HEK293 (cell line): ENCODE measurements around the gene TRAK1.

ENCODE experiments used
- CTCF ChIA-PET: fragments of 350-600 bp; formaldehyde crosslinking; extraction: SDS; loops from one replicate; lab custom pipeline; 2021; ENCODE audit warnings: antibody characterized with exemption; lab: Yijun Ruan, JAX
- POLR2A ChIA-PET: fragments of 300-600 bp; formaldehyde crosslinking; extraction: SDS; loops from one replicate; lab custom pipeline; 2020; ENCODE audit warnings: antibody characterized with exemption, inconsistent platforms; lab: Yijun Ruan, JAX
- H3K27ac ChIP-seq: fragments of 200-500 bp; sonication (Bioruptor generic); 2 replicates; pipeline ENCODE4 v1.5.1; 2014; ENCODE audit warnings: low read depth, low read length, control low read depth, inconsistent platforms; ENCODE audit errors: extremely low read depth
- H3K36me3 ChIP-seq, 2 experiments: fragments of 200-500 bp in 1 of 2; sonication (Bioruptor generic) in 1 of 2; 1 replicate in 1 of 2; 2 replicates in 1 of 2; pipeline ENCODE4 v1.5.1; 2014 to 2017; ENCODE audit warnings: inconsistent platforms in 2 of 2, low read length in 2 of 2; ENCODE audit not compliant: control insufficient read depth in 2 of 2, insufficient read depth in 1 of 2
- H3K4me1 ChIP-seq: fragments of 200-500 bp; sonication (Bioruptor generic); 2 replicates; pipeline ENCODE4 v1.5.1; 2014; ENCODE audit warnings: mild to moderate bottlenecking, low read length, inconsistent platforms; ENCODE audit not compliant: control insufficient read depth, insufficient read depth
- H3K4me3 ChIP-seq: 2 replicates; pipeline ENCODE4 v1.5.1; 2011; ENCODE audit warnings: low read depth, mild to moderate bottlenecking, control low read depth, low read length, moderate library complexity
- H3K9me3 ChIP-seq: fragments of 200-500 bp; sonication (Bioruptor generic); 2 replicates; pipeline ENCODE4 v1.5.1; 2014; ENCODE audit warnings: low read depth, low read length, inconsistent platforms; ENCODE audit not compliant: control insufficient read depth, insufficient read depth
- GFI1B ChIP-seq: fragments of 450-650 bp; formaldehyde crosslinking; IDR thresholded peaks from 2 replicates; pipeline ENCODE4 v1.5.1; 2016; ENCODE audit warnings: missing biosample characterization, missing genetic modification characterization
- HOXD13 ChIP-seq: sonication (generic); formaldehyde crosslinking; IDR thresholded peaks from 2 replicates; pipeline ENCODE4 v1.8.0; 2022; ENCODE audit warnings: missing genetic modification reagents, borderline replicate concordance
- KLF7 ChIP-seq: fragments of 450-650 bp; formaldehyde crosslinking; IDR thresholded peaks from 2 replicates; pipeline ENCODE4 v1.5.1; 2016; ENCODE audit warnings: missing biosample characterization, missing genetic modification characterization, borderline replicate concordance
- RBAK ChIP-seq: fragments of 450-650 bp; formaldehyde crosslinking; IDR thresholded peaks from 2 replicates; pipeline ENCODE4 v1.5.1; 2016; ENCODE audit warnings: missing biosample characterization, missing genetic modification characterization
- ZBTB21 ChIP-seq: fragments of 450-650 bp; formaldehyde crosslinking; IDR thresholded peaks from 2 replicates; pipeline ENCODE4 v1.5.1; 2017; ENCODE audit warnings: missing biosample characterization, missing genetic modification characterization
- ZFHX2 ChIP-seq: fragments of 450-650 bp; formaldehyde crosslinking; conservative IDR thresholded peaks from 2 replicates; pipeline ENCODE4 v1.5.1; 2016; ENCODE audit warnings: missing biosample characterization, missing genetic modification characterization
- ZNF10 ChIP-seq: fragments of 450-650 bp; formaldehyde crosslinking; IDR thresholded peaks from 2 replicates; pipeline ENCODE4 v1.5.1; 2017; ENCODE audit warnings: missing biosample characterization, missing genetic modification characterization
- ZNF112 ChIP-seq: fragments of 450-650 bp; formaldehyde crosslinking; IDR thresholded peaks from 2 replicates; pipeline ENCODE4 v1.5.0; 2017; ENCODE audit warnings: missing biosample characterization, missing genetic modification characterization
- ZNF114 ChIP-seq: fragments of 450-650 bp; formaldehyde crosslinking; IDR thresholded peaks from 2 replicates; pipeline ENCODE4 v1.5.0; 2017; ENCODE audit warnings: missing biosample characterization, missing genetic modification characterization
- ZNF184 ChIP-seq: fragments of 450-650 bp; IDR thresholded peaks from 2 replicates; pipeline ENCODE4 v1.5.1; 2018; ENCODE audit warnings: missing biosample characterization, mild to moderate bottlenecking, missing genetic modification characterization
- ZNF23 ChIP-seq: fragments of 450-650 bp; formaldehyde crosslinking; IDR thresholded peaks from 2 replicates; pipeline ENCODE4 v1.5.1; 2016; ENCODE audit warnings: missing biosample characterization, missing genetic modification characterization, borderline replicate concordance
- ZNF366 ChIP-seq: fragments of 450-650 bp; formaldehyde crosslinking; conservative IDR thresholded peaks from 2 replicates; pipeline ENCODE4 v1.5.1; 2016; ENCODE audit warnings: missing biosample characterization, missing genetic modification characterization
- ZNF48 ChIP-seq: fragments of 450-650 bp; formaldehyde crosslinking; IDR thresholded peaks from 2 replicates; pipeline ENCODE4 v1.5.1; 2016; ENCODE audit warnings: missing biosample characterization, missing genetic modification characterization
- ZNF521 ChIP-seq: fragments of 450-650 bp; formaldehyde crosslinking; IDR thresholded peaks from 2 replicates; pipeline ENCODE4 v1.5.1; 2017; ENCODE audit warnings: missing biosample characterization, mild to moderate bottlenecking, missing genetic modification characterization
- ZNF585B ChIP-seq: fragments of 450-650 bp; formaldehyde crosslinking; IDR thresholded peaks from 2 replicates; pipeline ENCODE4 v1.5.1; 2016; ENCODE audit warnings: missing biosample characterization, missing genetic modification characterization
- ZNF747 ChIP-seq: fragments of 450-650 bp; formaldehyde crosslinking; IDR thresholded peaks from 2 replicates; pipeline ENCODE4 v1.5.1; 2016; ENCODE audit warnings: missing biosample characterization, missing genetic modification characterization
- TF ChIP-seq, protein P1 (sequence below): IDR thresholded peaks from 2 replicates; pipeline ENCODE4 v1.6.1; 2011; ENCODE audit warnings: mild to moderate bottlenecking, low read depth, low read length, borderline replicate concordance
- TF ChIP-seq, protein P2 (sequence below): fragments of 450-650 bp; formaldehyde crosslinking; optimal IDR thresholded peaks from 2 replicates; pipeline ENCODE3; 2016; ENCODE audit warnings: missing biosample characterization, mild to moderate bottlenecking, missing genetic modification characterization
- TF ChIP-seq, protein P3 (sequence below): fragments of 450-650 bp; formaldehyde crosslinking; IDR thresholded peaks from 2 replicates; pipeline ENCODE4 v1.5.1; 2016; ENCODE audit warnings: missing biosample characterization, missing genetic modification characterization, borderline replicate concordance
- TF ChIP-seq, protein P4 (sequence below): fragments of 450-650 bp; formaldehyde crosslinking; IDR thresholded peaks from 2 replicates; pipeline ENCODE4 v1.5.1; 2016; ENCODE audit warnings: missing biosample characterization, missing genetic modification characterization

Gene TRAK1

DNA sequence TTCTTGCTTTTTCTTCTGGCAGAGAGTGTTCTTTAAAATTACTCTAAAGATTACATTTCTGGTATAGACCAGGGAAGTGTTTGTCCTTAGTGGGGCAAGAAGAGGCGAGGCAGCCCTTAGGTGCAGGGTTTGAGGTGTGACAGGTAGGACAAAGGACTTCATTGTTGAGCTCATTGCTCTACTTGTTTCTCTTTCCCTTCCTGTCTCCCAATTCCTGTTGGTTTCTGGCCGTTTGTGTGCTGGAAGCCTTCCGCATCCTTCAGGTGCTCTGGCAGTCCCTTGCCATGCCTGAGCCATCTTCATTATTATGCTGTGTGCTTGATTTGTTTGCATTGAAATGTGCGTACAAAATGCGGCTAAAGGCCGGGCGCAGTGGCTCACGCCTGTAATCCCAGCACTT is 89.7 kb downstream of the TRAK1 start (continued):
- TF ChIP-seq ZFHX2 (no peak), ZNF366 (tag by site-specific recombination) (no peak)

DNA sequence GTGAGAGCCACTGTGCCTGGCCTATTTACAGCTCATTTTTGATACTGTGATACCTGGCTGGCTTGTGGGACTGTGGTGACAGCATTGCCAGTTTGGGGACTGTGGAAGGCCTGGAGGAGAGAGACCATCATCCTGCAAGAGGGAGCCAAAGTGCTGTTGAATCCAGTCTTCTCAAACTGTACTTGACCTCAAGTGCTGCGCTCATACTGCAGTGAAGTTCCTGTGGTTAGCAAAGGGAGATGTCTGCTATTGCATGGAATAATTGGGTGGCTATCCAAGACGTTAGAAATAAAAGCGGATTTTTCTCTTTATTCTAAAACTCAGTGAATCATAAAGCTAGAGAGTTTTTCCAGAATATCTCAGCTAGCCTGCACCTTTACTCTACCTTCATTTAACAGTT is 91.4 kb downstream of the TRAK1 start:
- no peaks in the 10 kb centered on the region; the same call in 1 of the 2 replicates for H3K4me1 ChIP-seq
- H3K4me3 ChIP-seq, result no peak overlapping the region
- TF ChIP-seq ZNF747, result no peak
- TF ChIP-seq ZNF585B (tag by site-specific recombination), result no peak
- TF ChIP-seq ZNF112 (tag by site-specific recombination), result no peak
- TF ChIP-seq GFI1B (tag by site-specific recombination), result no peak
- TF ChIP-seq ZNF48 (tag by site-specific recombination), result no peak
- TF ChIP-seq KLF7 (tag by site-specific recombination), result no peak
- TF ChIP-seq ZNF23 (tag by site-specific recombination), result no peak
- TF ChIP-seq, protein P1, sequence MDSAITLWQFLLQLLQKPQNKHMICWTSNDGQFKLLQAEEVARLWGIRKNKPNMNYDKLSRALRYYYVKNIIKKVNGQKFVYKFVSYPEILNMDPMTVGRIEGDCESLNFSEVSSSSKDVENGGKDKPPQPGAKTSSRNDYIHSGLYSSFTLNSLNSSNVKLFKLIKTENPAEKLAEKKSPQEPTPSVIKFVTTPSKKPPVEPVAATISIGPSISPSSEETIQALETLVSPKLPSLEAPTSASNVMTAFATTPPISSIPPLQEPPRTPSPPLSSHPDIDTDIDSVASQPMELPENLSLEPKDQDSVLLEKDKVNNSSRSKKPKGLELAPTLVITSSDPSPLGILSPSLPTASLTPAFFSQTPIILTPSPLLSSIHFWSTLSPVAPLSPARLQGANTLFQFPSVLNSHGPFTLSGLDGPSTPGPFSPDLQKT, result no peak
- TF ChIP-seq, protein P2, sequence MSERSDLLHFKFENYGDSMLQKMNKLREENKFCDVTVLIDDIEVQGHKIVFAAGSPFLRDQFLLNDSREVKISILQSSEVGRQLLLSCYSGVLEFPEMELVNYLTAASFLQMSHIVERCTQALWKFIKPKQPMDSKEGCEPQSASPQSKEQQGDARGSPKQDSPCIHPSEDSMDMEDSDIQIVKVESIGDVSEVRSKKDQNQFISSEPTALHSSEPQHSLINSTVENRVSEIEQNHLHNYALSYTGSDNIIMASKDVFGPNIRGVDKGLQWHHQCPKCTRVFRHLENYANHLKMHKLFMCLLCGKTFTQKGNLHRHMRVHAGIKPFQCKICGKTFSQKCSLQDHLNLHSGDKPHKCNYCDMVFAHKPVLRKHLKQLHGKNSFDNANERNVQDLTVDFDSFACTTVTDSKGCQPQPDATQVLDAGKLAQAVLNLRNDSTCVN (tag by site-specific recombination), result no peak
- TF ChIP-seq ZNF114 (tag by site-specific recombination), result no peak
- TF ChIP-seq ZNF10 (tag by site-specific recombination), result no peak
- TF ChIP-seq ZNF521 (tag by site-specific recombination), result no peak
- no peak for TF ChIP-seq ZNF184 (tag by site-specific recombination)
- TF ChIP-seq HOXD13 (CRISPR knock-in tag), result no peak
- TF ChIP-seq, protein P3, sequence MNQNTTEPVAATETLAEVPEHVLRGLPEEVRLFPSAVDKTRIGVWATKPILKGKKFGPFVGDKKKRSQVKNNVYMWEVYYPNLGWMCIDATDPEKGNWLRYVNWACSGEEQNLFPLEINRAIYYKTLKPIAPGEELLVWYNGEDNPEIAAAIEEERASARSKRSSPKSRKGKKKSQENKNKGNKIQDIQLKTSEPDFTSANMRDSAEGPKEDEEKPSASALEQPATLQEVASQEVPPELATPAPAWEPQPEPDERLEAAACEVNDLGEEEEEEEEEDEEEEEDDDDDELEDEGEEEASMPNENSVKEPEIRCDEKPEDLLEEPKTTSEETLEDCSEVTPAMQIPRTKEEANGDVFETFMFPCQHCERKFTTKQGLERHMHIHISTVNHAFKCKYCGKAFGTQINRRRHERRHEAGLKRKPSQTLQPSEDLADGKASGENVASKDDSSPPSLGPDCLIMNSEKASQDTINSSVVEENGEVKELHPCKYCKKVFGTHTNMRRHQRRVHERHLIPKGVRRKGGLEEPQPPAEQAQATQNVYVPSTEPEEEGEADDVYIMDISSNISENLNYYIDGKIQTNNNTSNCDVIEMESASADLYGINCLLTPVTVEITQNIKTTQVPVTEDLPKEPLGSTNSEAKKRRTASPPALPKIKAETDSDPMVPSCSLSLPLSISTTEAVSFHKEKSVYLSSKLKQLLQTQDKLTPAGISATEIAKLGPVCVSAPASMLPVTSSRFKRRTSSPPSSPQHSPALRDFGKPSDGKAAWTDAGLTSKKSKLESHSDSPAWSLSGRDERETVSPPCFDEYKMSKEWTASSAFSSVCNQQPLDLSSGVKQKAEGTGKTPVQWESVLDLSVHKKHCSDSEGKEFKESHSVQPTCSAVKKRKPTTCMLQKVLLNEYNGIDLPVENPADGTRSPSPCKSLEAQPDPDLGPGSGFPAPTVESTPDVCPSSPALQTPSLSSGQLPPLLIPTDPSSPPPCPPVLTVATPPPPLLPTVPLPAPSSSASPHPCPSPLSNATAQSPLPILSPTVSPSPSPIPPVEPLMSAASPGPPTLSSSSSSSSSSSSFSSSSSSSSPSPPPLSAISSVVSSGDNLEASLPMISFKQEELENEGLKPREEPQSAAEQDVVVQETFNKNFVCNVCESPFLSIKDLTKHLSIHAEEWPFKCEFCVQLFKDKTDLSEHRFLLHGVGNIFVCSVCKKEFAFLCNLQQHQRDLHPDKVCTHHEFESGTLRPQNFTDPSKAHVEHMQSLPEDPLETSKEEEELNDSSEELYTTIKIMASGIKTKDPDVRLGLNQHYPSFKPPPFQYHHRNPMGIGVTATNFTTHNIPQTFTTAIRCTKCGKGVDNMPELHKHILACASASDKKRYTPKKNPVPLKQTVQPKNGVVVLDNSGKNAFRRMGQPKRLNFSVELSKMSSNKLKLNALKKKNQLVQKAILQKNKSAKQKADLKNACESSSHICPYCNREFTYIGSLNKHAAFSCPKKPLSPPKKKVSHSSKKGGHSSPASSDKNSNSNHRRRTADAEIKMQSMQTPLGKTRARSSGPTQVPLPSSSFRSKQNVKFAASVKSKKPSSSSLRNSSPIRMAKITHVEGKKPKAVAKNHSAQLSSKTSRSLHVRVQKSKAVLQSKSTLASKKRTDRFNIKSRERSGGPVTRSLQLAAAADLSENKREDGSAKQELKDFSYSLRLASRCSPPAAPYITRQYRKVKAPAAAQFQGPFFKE, result no peak
- TF ChIP-seq, protein P4, sequence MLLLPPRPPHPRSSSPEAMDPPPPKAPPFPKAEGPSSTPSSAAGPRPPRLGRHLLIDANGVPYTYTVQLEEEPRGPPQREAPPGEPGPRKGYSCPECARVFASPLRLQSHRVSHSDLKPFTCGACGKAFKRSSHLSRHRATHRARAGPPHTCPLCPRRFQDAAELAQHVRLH (tag by site-specific recombination), result no peak
- no peak for TF ChIP-seq ZBTB21 (tag by site-specific recombination)
- no peak for TF ChIP-seq RBAK (tag by site-specific recombination)
- CTCF ChIA-PET, result interaction anchor here (1.3 kb wide), 1 partner anchor 9 kb away, joined by 5 read pairs; no protein-coding TSS in a partner anchor
- H3K9me3 ChIP-seq, result no peaks in the 10 kb centered on the region
- peaks cover 0 to 15% of the 10 kb centered on the region in 2 experiments; a peak in 1 of 3 replicates for H3K36me3 ChIP-seq
- POLR2A ChIA-PET, result no interaction called here
- H3K27ac ChIP-seq, result no peak overlapping the region
